PC-3 (cell line): ENCODE measurements around the gene CTNNA3.

Experiments
- EZH2 ChIP-seq: fragments of 300-600 bp; sonication (generic); IDR thresholded peaks from one replicate; pipeline ENCODE4 v1.6.1; 2017; ENCODE audit warnings: antibody characterized with exemption, mild to moderate bottlenecking, low read length; ENCODE audit not compliant: unreplicated experiment
- TF ChIP-seq, protein P1 (sequence below): fragments of 300-600 bp; sonication (generic); conservative IDR thresholded peaks from 2 replicates; pipeline ENCODE4 v1.5.1; 2017; ENCODE audit warnings: antibody characterized with exemption, low read depth, mild to moderate bottlenecking, low read length

DNA sequence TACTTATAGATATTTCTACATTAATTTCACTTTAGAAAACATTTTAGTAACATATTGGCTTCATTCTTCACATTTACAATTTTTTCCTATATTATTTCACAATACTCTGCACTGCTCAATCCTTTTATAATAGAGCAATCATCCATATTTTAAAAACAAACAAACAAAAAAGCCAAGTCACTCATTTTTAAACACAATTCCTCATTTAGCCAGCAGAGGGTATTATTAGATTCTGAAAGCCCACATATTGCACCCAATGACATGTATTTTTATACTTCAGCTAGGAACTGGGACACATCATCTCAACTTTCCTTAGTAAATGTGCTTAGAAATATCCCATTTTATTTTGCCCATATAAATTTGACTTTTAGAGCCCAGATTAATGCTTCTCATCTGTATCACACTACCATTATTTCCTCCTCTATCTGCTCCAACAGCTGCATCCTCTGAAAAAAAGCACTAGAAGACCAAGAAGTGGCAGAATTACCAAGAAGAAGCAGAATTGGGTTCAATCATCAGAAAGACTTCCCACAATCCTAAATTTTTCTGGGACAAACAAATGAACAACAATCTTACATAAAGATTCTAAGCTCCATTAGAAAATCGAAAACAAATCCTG lies 29.5 kb downstream of the CTNNA3 start:
- TF ChIP-seq, protein P1, sequence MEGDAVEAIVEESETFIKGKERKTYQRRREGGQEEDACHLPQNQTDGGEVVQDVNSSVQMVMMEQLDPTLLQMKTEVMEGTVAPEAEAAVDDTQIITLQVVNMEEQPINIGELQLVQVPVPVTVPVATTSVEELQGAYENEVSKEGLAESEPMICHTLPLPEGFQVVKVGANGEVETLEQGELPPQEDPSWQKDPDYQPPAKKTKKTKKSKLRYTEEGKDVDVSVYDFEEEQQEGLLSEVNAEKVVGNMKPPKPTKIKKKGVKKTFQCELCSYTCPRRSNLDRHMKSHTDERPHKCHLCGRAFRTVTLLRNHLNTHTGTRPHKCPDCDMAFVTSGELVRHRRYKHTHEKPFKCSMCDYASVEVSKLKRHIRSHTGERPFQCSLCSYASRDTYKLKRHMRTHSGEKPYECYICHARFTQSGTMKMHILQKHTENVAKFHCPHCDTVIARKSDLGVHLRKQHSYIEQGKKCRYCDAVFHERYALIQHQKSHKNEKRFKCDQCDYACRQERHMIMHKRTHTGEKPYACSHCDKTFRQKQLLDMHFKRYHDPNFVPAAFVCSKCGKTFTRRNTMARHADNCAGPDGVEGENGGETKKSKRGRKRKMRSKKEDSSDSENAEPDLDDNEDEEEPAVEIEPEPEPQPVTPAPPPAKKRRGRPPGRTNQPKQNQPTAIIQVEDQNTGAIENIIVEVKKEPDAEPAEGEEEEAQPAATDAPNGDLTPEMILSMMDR = peak; percentile 92
- no peak for TF ChIP-seq EZH2
